Neural cell (in vitro differentiated cells): ENCODE data around the gene ACAN. TPM values are rescaled to one million over a fixed set of nuclear protein-coding genes. Genes with fewer than 3 reads are reported as not detected.

Experiments
- H2AFZ ChIP-seq: fragments of 200-600, 300-800 bp; sonication (generic), shearing (Covaris generic); 2 replicates; pipeline ENCODE4 v1.6.0; 2014; ENCODE audit warnings: low read depth, mild to moderate bottlenecking, antibody characterized with exemption, low read length, moderate library complexity
- H3F3A ChIP-seq: fragments of 200-600 bp; shearing (Covaris generic); 2 replicates; pipeline ENCODE4 v1.6.1; 2016; ENCODE audit warnings: mild to moderate bottlenecking, moderate library complexity, mixed read lengths, antibody characterized with exemption, low read length; ENCODE audit not compliant: insufficient read depth, poor library complexity, severe bottlenecking
- H3K27ac ChIP-seq: fragments of 200-600, 300-800 bp; sonication (generic), shearing (Covaris generic); 2 replicates; pipeline ENCODE4 v1.5.1; 2014; ENCODE audit warnings: mild to moderate bottlenecking, low read length, moderate library complexity
- H3K27me3 ChIP-seq: fragments of 300-800, 200-600 bp; sonication (generic), shearing (Covaris generic); 2 replicates; pipeline ENCODE4 v1.6.0; 2014; ENCODE audit warnings: mild to moderate bottlenecking, low read depth, low read length, moderate library complexity; ENCODE audit not compliant: insufficient read depth
- H3K36me3 ChIP-seq: fragments of 300-800, 200-600 bp; sonication (generic), shearing (Covaris generic); 2 replicates; pipeline ENCODE4 v1.5.1; 2014; ENCODE audit warnings: mild to moderate bottlenecking, antibody characterized with exemption, low read length, moderate library complexity; ENCODE audit not compliant: insufficient read depth
- H3K4me2 ChIP-seq: fragments of 300-800, 200-600 bp; sonication (generic), shearing (Covaris generic); 2 replicates; pipeline ENCODE4 v1.6.0; 2014; ENCODE audit warnings: mild to moderate bottlenecking, low read length
- H3K4me3 ChIP-seq: fragments of 300-800, 200-600 bp; sonication (generic), shearing (Covaris generic); 2 replicates; pipeline ENCODE4 v1.5.1; 2014; ENCODE audit warnings: mild to moderate bottlenecking, low read length, moderate library complexity
- H3K79me2 ChIP-seq: fragments of 200-600 bp; shearing (Covaris generic); replicated peaks from 2 replicates; pipeline ENCODE4 v1.6.0; 2014; ENCODE audit warnings: mild to moderate bottlenecking, low read length, moderate library complexity; ENCODE audit not compliant: insufficient read depth
- H3K9ac ChIP-seq: fragments of 300-800, 200-600 bp; sonication (generic), shearing (Covaris generic); 2 replicates; pipeline ENCODE4 v1.6.1; 2016; ENCODE audit warnings: mild to moderate bottlenecking, low read length, mixed read lengths
- H3K9me2 ChIP-seq: fragments of 200-600 bp; shearing (Covaris generic); 2 replicates; pipeline ENCODE4 v1.6.1; 2016; ENCODE audit warnings: mild to moderate bottlenecking, low read length, mixed read lengths; ENCODE audit not compliant: insufficient read depth
- H3K9me3 ChIP-seq: fragments of 200-600, 300-800 bp; sonication (generic), shearing (Covaris generic); 2 replicates; pipeline ENCODE4 v1.6.1; 2016; ENCODE audit warnings: mild to moderate bottlenecking, mixed run types, low read length, moderate library complexity, mixed read lengths
- H4K20me1 ChIP-seq: fragments of 200-600 bp; shearing (Covaris generic); 2 replicates; pipeline ENCODE4 v1.6.1; 2016; ENCODE audit warnings: mild to moderate bottlenecking, mixed run types; ENCODE audit not compliant: insufficient read depth
- EP300 ChIP-seq: fragments of 450-650 bp; conservative IDR thresholded peaks from 2 replicates; pipeline ENCODE4 v1.6.1; 2014; ENCODE audit warnings: antibody characterized with exemption, mild to moderate bottlenecking, moderate library complexity; ENCODE audit not compliant: poor library complexity, severe bottlenecking
- EZH2 ChIP-seq: fragments of 200-600, 300-800 bp; shearing (Covaris generic), sonication (generic); IDR thresholded peaks from 2 replicates; pipeline ENCODE4 v1.6.1; 2014; ENCODE audit warnings: antibody characterized with exemption, low read length, borderline replicate concordance, mild to moderate bottlenecking; ENCODE audit not compliant: insufficient read depth, poor library complexity, severe bottlenecking
- MXI1 ChIP-seq: fragments of 450-650 bp; conservative IDR thresholded peaks from 2 replicates; pipeline ENCODE4 v1.6.1; 2014; ENCODE audit warnings: antibody characterized with exemption, mild to moderate bottlenecking; ENCODE audit not compliant: poor library complexity, severe bottlenecking
- POLR2AphosphoS5 ChIP-seq: IDR thresholded peaks from 2 replicates; pipeline ENCODE4 v1.6.1; 2012
- RAD21 ChIP-seq: fragments of 450-650 bp; conservative IDR thresholded peaks from 2 replicates; pipeline ENCODE4 v1.6.1; 2014; ENCODE audit warnings: antibody characterized with exemption, mild to moderate bottlenecking, moderate library complexity
- REST ChIP-seq: IDR thresholded peaks from 2 replicates; pipeline ENCODE4 v1.6.1; 2012; ENCODE audit warnings: borderline replicate concordance
- SMC3 ChIP-seq: fragments of 450-650 bp; conservative IDR thresholded peaks from 2 replicates; pipeline ENCODE4 v1.6.1; 2014; ENCODE audit warnings: antibody characterized with exemption, mild to moderate bottlenecking, moderate library complexity; ENCODE audit not compliant: poor library complexity
- TAF1 ChIP-seq: IDR thresholded peaks from 2 replicates; pipeline ENCODE4 v1.6.1; 2012; ENCODE audit warnings: low read depth
- polyA plus RNA-seq: library from polyadenylated mRNA; depleted of rRNA; stranded (reverse); fragments of >200 nt; gene quantifications from 2 replicates; pipeline ENCODE4 v1.2.3, GENCODE V29; 2014
- TF ChIP-seq, protein P1 (sequence below): fragments of 450-650 bp; IDR thresholded peaks from 2 replicates; pipeline ENCODE4 v1.5.1; 2014; ENCODE audit warnings: antibody characterized with exemption, mild to moderate bottlenecking, moderate library complexity; ENCODE audit not compliant: poor library complexity, severe bottlenecking

Gene ACAN
- polyA plus RNA-seq, 1 donor from 2014 or later, result not detected

DNA sequence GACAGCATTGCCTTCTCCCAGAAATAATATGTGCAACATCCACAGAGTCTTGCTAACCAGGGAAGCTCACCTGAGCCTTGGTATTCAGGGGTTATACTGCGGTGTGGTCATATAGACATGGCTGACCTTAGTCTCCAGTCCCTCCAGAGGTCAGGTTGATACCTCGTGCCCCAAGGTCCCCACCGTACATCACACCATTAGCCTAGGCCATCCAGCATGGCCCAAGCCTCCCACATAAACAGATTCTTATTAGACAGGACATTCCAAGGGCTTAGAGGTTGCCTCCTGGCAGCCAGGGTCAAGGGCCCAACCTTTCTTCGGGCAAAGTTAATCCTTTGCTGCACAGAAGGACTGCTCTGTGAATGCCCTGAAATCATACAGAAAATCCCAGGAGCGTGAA, 18.8 kb downstream of the ACAN start:
- H3K9me2 ChIP-seq, result no peaks in the 10 kb centered on the region
- no peak overlapping the region for H3K4me3 ChIP-seq
- H3K4me2 ChIP-seq, result no peak overlapping the region
- H2AFZ ChIP-seq, result no peak overlapping the region
- TF ChIP-seq EZH2 (no peak), RAD21 (no peak), POLR2AphosphoS5 (no peak), REST (no peak), EP300 (no peak), MXI1 (no peak)
- TF ChIP-seq, protein P1, sequence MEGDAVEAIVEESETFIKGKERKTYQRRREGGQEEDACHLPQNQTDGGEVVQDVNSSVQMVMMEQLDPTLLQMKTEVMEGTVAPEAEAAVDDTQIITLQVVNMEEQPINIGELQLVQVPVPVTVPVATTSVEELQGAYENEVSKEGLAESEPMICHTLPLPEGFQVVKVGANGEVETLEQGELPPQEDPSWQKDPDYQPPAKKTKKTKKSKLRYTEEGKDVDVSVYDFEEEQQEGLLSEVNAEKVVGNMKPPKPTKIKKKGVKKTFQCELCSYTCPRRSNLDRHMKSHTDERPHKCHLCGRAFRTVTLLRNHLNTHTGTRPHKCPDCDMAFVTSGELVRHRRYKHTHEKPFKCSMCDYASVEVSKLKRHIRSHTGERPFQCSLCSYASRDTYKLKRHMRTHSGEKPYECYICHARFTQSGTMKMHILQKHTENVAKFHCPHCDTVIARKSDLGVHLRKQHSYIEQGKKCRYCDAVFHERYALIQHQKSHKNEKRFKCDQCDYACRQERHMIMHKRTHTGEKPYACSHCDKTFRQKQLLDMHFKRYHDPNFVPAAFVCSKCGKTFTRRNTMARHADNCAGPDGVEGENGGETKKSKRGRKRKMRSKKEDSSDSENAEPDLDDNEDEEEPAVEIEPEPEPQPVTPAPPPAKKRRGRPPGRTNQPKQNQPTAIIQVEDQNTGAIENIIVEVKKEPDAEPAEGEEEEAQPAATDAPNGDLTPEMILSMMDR, result no peak
- H3K9me3 ChIP-seq, result no peaks in the 10 kb centered on the region
- H3K27me3 ChIP-seq, result no peaks in the 10 kb centered on the region
- H3K9ac ChIP-seq, result no peak overlapping the region
- no peaks in the 10 kb centered on the region for H3F3A ChIP-seq
- no peaks in the 10 kb centered on the region for H4K20me1 ChIP-seq
- no peaks in the 10 kb centered on the region for H3K79me2 ChIP-seq
- no peak overlapping the region for H3K27ac ChIP-seq
- no peaks in the 10 kb centered on the region for H3K36me3 ChIP-seq

GRCh38 chr15:88828791-88829190, 25.6 kb downstream of the ACAN start:
- Histone ChIP-seq H3K9ac (no peak overlapping the region), H3K4me2 (no peak overlapping the region), H3K36me3 (no peaks in the 10 kb centered on the region), H3K4me3 (no peak overlapping the region), H3K27ac (no peak overlapping the region), H3F3A (no peaks in the 10 kb centered on the region), H3K27me3 (no peaks in the 10 kb centered on the region), H3K9me3 (no peaks in the 10 kb centered on the region), H4K20me1 (no peaks in the 10 kb centered on the region), H3K9me2 (no peaks in the 10 kb centered on the region), H3K79me2 (no peaks in the 10 kb centered on the region), H2AFZ (no peak overlapping the region)
- no peak for TF ChIP-seq SMC3
- TF ChIP-seq POLR2AphosphoS5, result no peak

DNA sequence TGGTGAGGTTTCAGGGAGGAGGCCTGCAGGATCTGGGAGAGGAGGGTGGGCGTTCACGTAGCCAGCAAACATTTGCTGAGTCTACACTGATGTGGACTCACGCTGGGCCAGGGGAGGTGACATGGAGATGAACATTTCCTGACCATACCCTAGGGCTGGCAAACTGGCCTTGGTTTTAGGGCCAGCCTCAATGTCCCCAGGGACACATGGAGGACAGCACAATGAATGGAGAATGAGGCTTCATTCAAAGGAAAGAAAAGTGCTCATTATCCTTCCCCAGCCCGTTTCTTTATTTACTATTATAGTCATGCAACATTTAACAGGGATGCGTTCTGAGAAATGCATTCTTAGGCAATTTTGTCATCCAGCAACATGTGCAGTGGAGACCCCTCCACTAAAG, 26.8 kb downstream of the ACAN start:
- Histone ChIP-seq H3K4me3 (no peak overlapping the region), H3K9me2 (no peaks in the 10 kb centered on the region), H3K9me3 (no peaks in the 10 kb centered on the region), H3K27me3 (no peaks in the 10 kb centered on the region), H3F3A (no peaks in the 10 kb centered on the region), H3K9ac (no peak overlapping the region), H3K79me2 (no peaks in the 10 kb centered on the region), H3K4me2 (no peak overlapping the region), H3K27ac (no peak overlapping the region), H2AFZ (no peak overlapping the region), H3K36me3 (no peaks in the 10 kb centered on the region), H4K20me1 (no peaks in the 10 kb centered on the region)
- TF ChIP-seq EZH2 (no peak), MXI1 (no peak), TAF1 (no peak), RAD21 (no peak), REST (no peak), EP300 (no peak), SMC3 (no peak), POLR2AphosphoS5 (no peak)
- TF ChIP-seq, protein P1, result no peak
